ENCODE measurements around the gene CES2. TPM values are rescaled to one million over a fixed set of nuclear protein-coding genes. Genes with fewer than 3 reads are reported as not detected.

The CES2 gene
- total RNA-seq, 1 donor from 2014 or later, result 88.5 TPM

- no peaks in the 10 kb centered on the region for H3K9me3 ChIP-seq (replicated peaks)
- intact Hi-C loops (cut with micrococcal nuclease), result no loop called here
- H3K27ac ChIP-seq (replicated peaks), result no peak overlapping the region
- no peak for DNase-seq
- H3K4me3 ChIP-seq, result no peak overlapping the region
- peaks cover 22% of the 10 kb centered on the region for H3K4me1 ChIP-seq
- H3K27me3 ChIP-seq (ENCODE audit: low read depth), result no peaks in the 10 kb centered on the region
- TF ChIP-seq CTCF (IDR thresholded peaks at IDR 0.05; ENCODE audit: borderline replicate concordance), result no peak
- H3K36me3 ChIP-seq, result no peaks in the 10 kb centered on the region
Observed at GRCh38 chr16:66911801-66912200, 23.5 kb upstream of the CES2 start.

- Histone ChIP-seq H3K27me3 (ENCODE audit: low read depth) (no peaks in the 10 kb centered on the region), H3K36me3 (no peaks in the 10 kb centered on the region), H3K9me3 (replicated peaks) (no peaks in the 10 kb centered on the region), H3K4me1 (peaks cover 9% of the 10 kb centered on the region), H3K4me3 (no peak overlapping the region), H3K27ac (replicated peaks) (no peak overlapping the region)
- DNase-seq, result no peak
- TF ChIP-seq CTCF (IDR thresholded peaks at IDR 0.05; ENCODE audit: borderline replicate concordance), result no peak
- intact Hi-C loops (cut with micrococcal nuclease), result no loop called here
Observed at GRCh38 chr16:66913081-66913480, 22.2 kb upstream of the CES2 start.

GRCh38 chr16:66913711-66914110 lies 21.6 kb upstream of the CES2 start:
- H3K4me1 ChIP-seq, result peaks cover 6% of the 10 kb centered on the region
- TF ChIP-seq CTCF (IDR thresholded peaks at IDR 0.05; ENCODE audit: borderline replicate concordance), result no peak
- intact Hi-C loops (cut with micrococcal nuclease), result no loop called here
- DNase-seq, result no peak
- no peaks in the 10 kb centered on the region for H3K36me3 ChIP-seq
- no peaks in the 10 kb centered on the region for H3K9me3 ChIP-seq (replicated peaks)
- H3K27ac ChIP-seq (replicated peaks), result no peak overlapping the region
- no peak overlapping the region for H3K4me3 ChIP-seq
- H3K27me3 ChIP-seq (ENCODE audit: low read depth), result no peaks in the 10 kb centered on the region

DNA sequence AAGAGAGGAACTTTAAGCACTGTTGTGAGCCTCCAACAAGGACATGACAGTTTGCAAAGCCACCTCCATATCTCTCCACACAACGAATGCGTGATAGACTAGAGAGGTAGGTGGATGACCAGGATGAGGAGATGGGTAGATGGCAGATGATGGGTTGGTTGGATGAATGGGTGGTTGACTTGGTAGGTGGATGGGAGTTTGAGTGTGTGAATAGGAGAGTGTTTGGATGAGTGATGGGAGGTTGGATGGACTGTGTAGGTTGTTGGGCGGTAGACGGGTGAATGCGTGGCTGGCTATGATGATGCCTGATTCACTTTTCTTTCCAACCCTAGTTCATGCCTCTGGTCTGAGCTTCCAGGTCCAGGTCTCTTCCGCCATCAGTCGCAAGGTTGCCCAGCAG lies 20.8 kb upstream of the CES2 start:
- no peaks in the 10 kb centered on the region for H3K36me3 ChIP-seq
- H3K9me3 ChIP-seq (replicated peaks), result no peaks in the 10 kb centered on the region
- no peak overlapping the region for H3K27ac ChIP-seq (replicated peaks)
- H3K4me3 ChIP-seq, result no peak overlapping the region
- intact Hi-C loops (cut with micrococcal nuclease), result no loop called here
- TF ChIP-seq CTCF (IDR thresholded peaks at IDR 0.05; ENCODE audit: borderline replicate concordance), result no peak
- DNase-seq, result no peak
- no peaks in the 10 kb centered on the region for H3K27me3 ChIP-seq (ENCODE audit: low read depth)
- H3K4me1 ChIP-seq, result peaks cover 15% of the 10 kb centered on the region

- Histone ChIP-seq H3K4me3 (no peak overlapping the region), H3K36me3 (no peaks in the 10 kb centered on the region), H3K27me3 (ENCODE audit: low read depth) (peaks cover 5% of the 10 kb centered on the region), H3K4me1 (peaks cover 20% of the 10 kb centered on the region), H3K9me3 (replicated peaks) (no peaks in the 10 kb centered on the region), H3K27ac (replicated peaks) (no peak overlapping the region)
- no peak for TF ChIP-seq CTCF (IDR thresholded peaks at IDR 0.05; ENCODE audit: borderline replicate concordance)
- DNase-seq, result no peak
- intact Hi-C loops (cut with micrococcal nuclease), result no loop called here
Observed at GRCh38 chr16:66915041-66915440, 20.3 kb upstream of the CES2 start.

DNA sequence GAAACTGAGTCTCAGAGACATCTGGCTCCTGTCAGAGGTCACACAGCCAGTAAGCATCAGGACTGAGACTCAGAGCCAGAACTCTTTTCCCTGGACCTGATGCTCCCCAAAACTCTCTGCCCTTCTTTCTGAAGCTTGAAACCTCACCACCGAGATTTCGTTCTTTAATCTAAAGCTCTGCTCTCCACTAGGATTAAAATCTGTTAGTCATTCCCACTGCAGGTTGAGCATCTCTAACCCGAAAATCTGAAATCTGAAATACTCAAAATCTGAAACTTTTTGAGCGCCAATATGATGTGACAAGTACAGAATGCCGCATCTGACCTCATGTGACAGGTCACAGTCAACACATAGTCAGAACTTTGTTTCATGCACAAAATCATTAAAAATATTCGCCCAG lies 18.8 kb upstream of the CES2 start:
- no peaks in the 10 kb centered on the region for H3K9me3 ChIP-seq (replicated peaks)

More for the DNA sequence above, 18.8 kb upstream of the CES2 start:
- H3K36me3 ChIP-seq, result peaks cover under 1% of the 10 kb centered on the region
- no peak overlapping the region for H3K27ac ChIP-seq (replicated peaks)
- peaks cover 7% of the 10 kb centered on the region for H3K27me3 ChIP-seq (ENCODE audit: low read depth)
- intact Hi-C loops (cut with micrococcal nuclease), result no loop called here
- no peak for TF ChIP-seq CTCF (IDR thresholded peaks at IDR 0.05; ENCODE audit: borderline replicate concordance)
- DNase-seq, result no peak
- peaks cover 28% of the 10 kb centered on the region for H3K4me1 ChIP-seq
- H3K4me3 ChIP-seq, result no peak overlapping the region
